ENCODE measurements around the gene ZC3H8.
"Not testable (repeated sequence)": the region's sequence is repeated elsewhere in the genome, so short reads cannot be mapped to it uniquely, and the experiment has no call there.

The ZC3H8 gene

DNA sequence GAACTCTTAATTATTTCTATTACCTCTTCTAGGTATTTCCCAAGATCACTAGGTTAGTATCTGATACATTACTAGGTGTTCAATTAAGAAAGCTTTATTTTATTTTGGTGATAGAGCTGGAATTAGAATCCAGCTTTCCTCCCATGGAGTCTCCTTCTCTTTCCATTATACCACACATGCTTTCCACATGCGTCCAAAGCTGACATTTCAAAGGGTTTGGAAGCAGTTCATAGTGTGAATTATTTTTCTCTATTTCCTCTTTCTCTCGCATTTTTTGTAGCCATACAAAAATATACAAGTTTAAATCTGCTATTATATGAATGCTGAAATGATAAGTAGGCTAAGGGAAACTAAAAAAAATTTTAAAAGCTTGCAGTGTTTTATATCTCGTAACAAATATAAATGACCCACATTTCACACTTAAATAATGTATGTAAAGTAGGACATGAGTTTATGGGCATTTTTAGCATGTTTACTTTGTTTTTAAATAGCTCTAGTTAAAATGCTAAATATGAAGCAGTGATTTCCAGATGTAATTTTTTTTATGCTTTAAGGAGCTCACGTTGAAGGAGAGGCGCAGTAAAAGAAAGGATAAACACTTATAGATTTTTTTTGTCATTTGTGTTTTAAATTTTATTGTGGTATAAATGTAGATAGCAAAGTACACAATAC is 40.7 kb upstream of the ZC3H8 start:
- TF ChIP-seq, protein P1, sequence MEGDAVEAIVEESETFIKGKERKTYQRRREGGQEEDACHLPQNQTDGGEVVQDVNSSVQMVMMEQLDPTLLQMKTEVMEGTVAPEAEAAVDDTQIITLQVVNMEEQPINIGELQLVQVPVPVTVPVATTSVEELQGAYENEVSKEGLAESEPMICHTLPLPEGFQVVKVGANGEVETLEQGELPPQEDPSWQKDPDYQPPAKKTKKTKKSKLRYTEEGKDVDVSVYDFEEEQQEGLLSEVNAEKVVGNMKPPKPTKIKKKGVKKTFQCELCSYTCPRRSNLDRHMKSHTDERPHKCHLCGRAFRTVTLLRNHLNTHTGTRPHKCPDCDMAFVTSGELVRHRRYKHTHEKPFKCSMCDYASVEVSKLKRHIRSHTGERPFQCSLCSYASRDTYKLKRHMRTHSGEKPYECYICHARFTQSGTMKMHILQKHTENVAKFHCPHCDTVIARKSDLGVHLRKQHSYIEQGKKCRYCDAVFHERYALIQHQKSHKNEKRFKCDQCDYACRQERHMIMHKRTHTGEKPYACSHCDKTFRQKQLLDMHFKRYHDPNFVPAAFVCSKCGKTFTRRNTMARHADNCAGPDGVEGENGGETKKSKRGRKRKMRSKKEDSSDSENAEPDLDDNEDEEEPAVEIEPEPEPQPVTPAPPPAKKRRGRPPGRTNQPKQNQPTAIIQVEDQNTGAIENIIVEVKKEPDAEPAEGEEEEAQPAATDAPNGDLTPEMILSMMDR (IDR thresholded peaks at IDR 0.05; ENCODE audit: low read depth, low read length, missing control alignments), result no peak

DNA sequence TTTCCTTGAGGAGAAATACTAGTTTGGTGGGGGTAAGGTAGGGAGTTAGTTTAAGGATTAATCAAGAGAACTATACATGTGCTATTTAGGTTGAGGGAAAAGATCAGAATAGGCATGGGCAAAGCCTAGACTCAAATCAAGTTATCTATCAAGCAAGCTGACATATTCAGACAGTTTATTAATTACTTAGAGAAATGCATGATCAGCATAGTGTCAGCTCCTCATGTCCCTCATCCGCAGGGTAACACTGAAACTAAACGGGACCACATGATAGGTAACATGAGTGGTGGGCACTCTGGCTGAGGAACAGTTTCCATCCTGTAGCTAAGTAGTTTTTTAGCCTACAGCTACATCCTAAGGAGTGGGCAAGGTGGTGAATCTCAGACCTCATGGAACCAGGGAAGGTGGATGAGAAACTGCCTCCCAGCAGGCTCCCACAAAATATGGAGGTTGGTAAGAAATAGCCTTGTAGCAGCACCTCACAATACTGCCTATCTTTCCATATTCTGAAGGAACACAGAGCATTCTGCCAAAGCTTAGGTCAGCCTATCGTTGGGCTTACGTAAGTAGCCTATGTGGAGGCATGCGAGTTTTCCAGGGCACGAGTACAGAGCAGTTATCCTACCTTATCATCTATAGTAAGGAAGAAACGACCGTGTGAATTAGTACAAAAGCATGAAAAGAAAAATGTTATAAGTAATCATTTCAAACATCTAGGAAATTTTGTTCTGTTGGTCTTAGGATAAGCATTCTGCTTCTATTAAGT is 39.0 kb upstream of the ZC3H8 start:
- in situ Hi-C loops (cut with HindIII; ENCODE audit: low sequenced_read_pairs), result no loop called here
- no peak overlapping the region for H3K4me3 ChIP-seq (ENCODE audit: low read depth, low read length)
- DNase-seq (ENCODE audit: low read depth), result no peak
- TF ChIP-seq, protein P1 (IDR thresholded peaks at IDR 0.05; ENCODE audit: low read depth, low read length, missing control alignments), result no peak

More for the DNA sequence above, 40.7 kb upstream of the ZC3H8 start:
- H3K4me3 ChIP-seq (ENCODE audit: low read depth, low read length), result no peak overlapping the region
- no peak for DNase-seq (ENCODE audit: low read depth)
- in situ Hi-C loops (cut with HindIII; ENCODE audit: low sequenced_read_pairs), result no loop called here

DNA sequence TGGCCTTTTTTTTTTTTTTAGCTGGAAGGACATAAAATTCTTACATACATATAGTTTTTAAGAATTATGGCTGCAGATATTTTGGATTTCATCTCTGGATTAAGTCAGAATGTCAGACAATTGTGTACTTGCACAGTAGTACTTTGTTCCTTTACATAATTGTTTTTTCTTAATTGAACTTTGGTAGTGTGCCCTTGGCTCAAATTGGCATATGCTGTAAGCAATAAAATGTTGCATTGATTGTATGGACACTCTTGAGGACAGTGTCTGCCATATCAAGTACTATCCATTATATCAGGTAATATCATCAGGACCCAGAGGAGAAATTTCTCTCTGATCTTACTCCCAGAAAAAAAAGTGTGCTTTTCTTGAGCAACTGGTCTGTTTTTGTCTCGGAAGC is 35.8 kb upstream of the ZC3H8 start:
- in situ Hi-C loops (cut with HindIII; ENCODE audit: low sequenced_read_pairs), result no loop called here
- no peak overlapping the region for H3K4me3 ChIP-seq (ENCODE audit: low read depth, low read length)
- TF ChIP-seq, protein P1 (IDR thresholded peaks at IDR 0.05; ENCODE audit: low read depth, low read length, missing control alignments), result no peak
- DNase-seq (ENCODE audit: low read depth), result no peak

DNA sequence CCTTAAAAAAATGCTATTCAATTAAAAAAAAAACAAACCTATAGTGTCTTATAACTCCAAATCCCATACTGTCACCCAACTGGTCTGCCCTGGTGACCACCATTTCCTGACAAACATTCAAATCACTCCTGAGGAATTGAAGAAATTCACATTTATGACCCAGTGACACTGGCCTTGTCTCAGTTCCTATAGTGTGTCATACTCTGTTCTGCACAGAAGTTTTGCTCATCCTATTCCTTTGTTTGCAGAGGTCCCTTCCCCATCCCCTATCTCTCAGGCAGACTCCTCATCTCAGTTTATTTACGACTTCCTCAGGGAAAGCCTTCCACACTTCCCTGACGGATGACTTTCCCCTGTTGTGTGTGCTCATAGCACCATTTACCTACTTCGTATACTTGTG is 35.2 kb upstream of the ZC3H8 start:
- TF ChIP-seq, protein P1 (IDR thresholded peaks at IDR 0.05; ENCODE audit: low read depth, low read length, missing control alignments), result no peak
- no peak overlapping the region for H3K4me3 ChIP-seq (ENCODE audit: low read depth, low read length)
- DNase-seq (ENCODE audit: low read depth), result no peak
- in situ Hi-C loops (cut with HindIII; ENCODE audit: low sequenced_read_pairs), result no loop called here

DNA sequence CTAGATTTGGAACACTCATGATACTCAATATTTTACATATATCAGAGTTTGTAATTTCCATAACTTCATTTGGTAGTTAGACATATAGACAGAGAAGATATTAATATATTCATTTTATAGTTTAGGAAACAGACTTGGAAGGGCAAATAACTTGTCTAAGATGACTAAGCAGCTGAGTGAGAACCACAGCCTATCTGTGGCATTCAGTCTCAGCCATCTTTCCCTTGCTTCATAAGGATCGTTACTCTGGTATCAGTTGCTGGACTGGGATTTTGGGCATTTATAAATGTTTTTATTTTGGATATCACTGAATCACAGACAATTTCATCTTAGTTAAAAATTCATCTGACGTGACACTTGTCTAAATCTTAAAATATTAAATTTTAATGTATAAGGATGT is 28.7 kb upstream of the ZC3H8 start:
- in situ Hi-C loops (cut with HindIII; ENCODE audit: low sequenced_read_pairs); DNase-seq (ENCODE audit: low read depth); H3K4me3 ChIP-seq (ENCODE audit: low read depth, low read length): not testable (repeated sequence)

DNA sequence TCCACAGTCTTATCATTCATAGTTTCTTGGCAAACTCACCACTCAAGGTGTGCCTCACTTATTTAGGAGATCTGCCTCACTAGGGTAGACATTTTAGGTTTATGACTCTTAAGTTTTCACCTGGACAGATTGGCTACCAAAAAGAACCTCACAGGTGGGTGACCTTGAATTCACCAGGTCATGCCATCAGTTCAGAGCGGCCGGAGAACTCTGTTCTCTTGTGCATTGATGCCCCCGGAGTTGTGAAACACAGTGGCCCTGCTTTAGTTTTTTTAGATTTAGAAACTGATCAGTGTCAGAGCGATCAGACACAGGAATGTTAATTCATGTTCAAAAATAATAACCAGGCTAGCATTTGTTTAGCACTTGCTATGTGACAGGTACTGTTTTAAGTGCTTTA is 27.2 kb upstream of the ZC3H8 start:
- H3K4me3 ChIP-seq (ENCODE audit: low read depth, low read length); in situ Hi-C loops (cut with HindIII; ENCODE audit: low sequenced_read_pairs); DNase-seq (ENCODE audit: low read depth): not testable (repeated sequence)

DNA sequence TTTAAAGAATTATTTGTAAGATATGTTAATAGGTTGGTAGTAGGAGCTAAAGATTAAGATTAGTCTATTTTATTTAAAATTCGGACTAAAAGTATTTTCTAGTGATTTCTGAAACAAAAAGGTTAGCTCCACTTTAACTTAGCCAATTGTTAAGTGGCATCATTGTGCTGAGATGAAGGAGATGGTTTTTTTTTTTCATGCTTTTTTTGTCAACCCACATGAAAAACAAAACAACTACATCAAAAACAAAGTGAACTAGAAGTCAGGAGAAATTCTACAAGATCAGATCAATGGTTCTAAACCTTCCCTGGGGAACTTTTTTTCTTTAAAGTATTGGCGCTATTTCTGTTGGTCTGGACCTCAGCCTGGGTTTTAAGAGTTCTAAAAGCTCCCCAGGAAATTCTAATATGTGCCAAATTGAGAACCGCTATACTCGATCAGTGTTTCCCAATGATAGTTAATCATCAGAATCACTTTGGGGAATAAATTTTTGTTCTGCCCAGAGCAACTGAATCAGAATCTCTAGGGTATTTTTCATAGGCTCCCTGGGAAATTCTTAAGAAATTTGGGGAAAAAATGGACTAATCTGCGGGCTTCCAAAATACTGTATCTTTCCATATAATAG is 22.9 kb upstream of the ZC3H8 start:
- TF ChIP-seq, protein P1 (IDR thresholded peaks at IDR 0.05; ENCODE audit: low read depth, low read length, missing control alignments), result no peak
- in situ Hi-C loops (cut with HindIII; ENCODE audit: low sequenced_read_pairs), result no loop called here
- no peak for DNase-seq (ENCODE audit: low read depth)
- no peak overlapping the region for H3K4me3 ChIP-seq (ENCODE audit: low read depth, low read length)
